GM13976 (cell line): ENCODE measurements around the gene MVD.

Experiments used
- DNase-seq: peaks from one replicate; pipeline ENCODE4 v3.0.0; 2012; ENCODE audit warnings: low spot score
- CTCF ChIP-seq: IDR thresholded peaks from 2 replicates; pipeline ENCODE4 v1.5.1; 2012; ENCODE audit warnings: borderline replicate concordance, mild to moderate bottlenecking; ENCODE audit not compliant: insufficient read depth; ENCODE audit errors: extremely low read depth, missing control alignments, control extremely low read depth
- in situ Hi-C: fragments of 300-500 bp; cut with MboI; formaldehyde crosslinking; loops from one replicate; pipeline ENCODE4 v1.12.0; 2022; ENCODE audit warnings: low sequenced_read_pairs, mixed read lengths, inconsistent platforms; ENCODE audit not compliant: unreplicated experiment

MVD gene, protein sequence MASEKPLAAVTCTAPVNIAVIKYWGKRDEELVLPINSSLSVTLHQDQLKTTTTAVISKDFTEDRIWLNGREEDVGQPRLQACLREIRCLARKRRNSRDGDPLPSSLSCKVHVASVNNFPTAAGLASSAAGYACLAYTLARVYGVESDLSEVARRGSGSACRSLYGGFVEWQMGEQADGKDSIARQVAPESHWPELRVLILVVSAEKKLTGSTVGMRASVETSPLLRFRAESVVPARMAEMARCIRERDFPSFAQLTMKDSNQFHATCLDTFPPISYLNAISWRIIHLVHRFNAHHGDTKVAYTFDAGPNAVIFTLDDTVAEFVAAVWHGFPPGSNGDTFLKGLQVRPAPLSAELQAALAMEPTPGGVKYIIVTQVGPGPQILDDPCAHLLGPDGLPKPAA

DNA sequence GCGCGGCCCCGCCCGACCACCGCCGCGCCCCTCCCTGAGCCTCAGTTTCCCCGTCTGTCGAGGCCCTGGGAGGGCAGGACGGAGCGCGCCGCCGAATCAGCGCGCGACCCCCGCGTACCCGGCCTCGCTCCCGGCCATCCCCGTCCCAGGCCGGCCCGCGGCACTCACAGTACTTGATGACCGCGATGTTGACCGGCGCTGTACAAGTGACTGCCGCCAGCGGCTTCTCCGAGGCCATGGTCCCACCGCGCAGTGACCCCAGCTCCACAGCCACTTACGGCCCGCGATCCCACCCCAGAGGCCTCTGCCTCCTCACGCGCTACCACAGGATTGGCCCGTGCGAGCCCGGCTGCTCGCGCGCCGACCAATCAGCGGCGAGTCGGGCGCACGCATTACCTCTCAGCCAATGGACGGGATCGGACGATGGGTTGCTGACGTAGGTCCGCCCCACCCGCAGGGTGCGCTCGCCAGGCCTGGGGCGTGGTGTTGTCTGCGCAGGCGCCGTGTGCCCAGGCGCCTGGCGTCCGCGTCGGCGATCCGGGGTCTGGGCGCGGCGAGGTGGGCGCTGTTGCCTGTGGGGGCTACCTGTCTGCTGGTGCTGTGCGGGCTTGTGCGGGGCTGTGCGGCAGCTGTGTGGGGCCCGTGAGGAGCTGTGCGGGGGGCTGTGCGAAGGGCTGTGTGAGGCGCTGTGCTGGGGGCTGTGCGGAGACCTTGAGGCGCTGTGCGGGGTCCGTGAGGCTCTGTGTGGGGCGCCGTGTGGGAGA, at the start of gene MVD:
MVD (minus strand) TSS at position 249 of the 764 bp plus-strand sequence; CDS start at position 238, 11 bp downstream.
- DNase-seq = peak; percentile 100
- in situ Hi-C loops = no loop called here
- no peak for TF ChIP-seq CTCF

GRCh38 chr16:88712362-88712979, 49.6 kb upstream of the MVD start:
- no peak for TF ChIP-seq CTCF
- in situ Hi-C loops = no loop called here
- no peak for DNase-seq

DNA sequence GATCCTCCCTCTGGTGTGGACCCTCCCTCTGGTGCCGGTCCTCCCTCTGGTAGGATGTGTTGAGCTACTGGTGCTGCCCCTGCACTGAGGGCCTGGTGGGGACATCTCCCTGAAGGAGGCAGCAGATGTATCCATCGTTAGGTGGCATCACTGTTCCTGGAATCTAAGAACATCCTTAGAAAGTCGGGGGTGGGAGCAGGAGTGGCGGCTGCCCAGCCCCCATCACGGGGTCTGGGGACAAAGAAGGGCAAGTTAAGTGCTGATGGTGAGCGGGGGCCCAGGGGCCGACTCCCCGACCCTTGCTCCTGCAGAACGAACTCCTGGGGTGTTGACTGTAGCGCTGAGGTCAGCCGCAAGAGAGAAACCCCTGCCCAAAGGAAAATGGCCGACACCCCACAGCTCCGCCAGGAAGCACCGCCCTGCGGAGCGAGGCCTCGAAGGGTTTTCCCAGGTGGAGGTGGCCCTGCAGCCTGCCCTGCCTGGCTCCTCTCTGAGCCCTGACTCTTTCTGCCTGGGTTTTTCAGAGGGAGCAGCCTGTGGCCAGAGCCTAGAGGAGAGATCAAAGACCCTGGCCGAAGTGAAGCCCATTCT, 49.0 kb upstream of the MVD start:
- no peak for TF ChIP-seq CTCF
- in situ Hi-C loops = no loop called here
- DNase-seq = no peak

DNA sequence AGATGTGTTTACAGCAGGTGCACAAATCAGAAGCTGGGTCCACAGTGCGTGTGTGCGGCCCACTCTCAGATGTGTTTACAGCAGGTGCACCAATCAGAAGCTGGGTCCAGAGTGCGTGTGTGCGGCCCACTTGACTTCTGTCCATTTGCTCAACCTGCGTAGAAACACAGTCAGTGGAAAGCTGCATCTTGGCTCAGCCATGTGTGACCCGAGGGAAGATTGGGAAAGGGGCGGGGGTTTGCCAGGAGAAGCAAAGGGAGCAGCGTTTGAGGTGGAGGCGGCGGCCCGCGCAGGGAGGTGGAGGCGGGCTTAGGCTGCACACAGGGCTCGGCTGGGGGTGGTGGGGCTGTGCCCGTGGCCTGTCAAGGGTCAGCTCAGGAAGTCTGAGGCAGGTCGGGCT, 47.7 kb upstream of the MVD start:
- no peak for DNase-seq
- TF ChIP-seq CTCF = no peak
- in situ Hi-C loops = no loop called here

GRCh38 chr16:88706965-88707826, 44.3 kb upstream of the MVD start:
- DNase-seq = no peak
- TF ChIP-seq CTCF = no peak
- in situ Hi-C loops = no loop called here
